Measurements from ENCODE around the gene VSIG1.
A peak's percentile ranks its signal among the peaks of the same experiment; 100 is the strongest.

The VSIG1 gene

DNA sequence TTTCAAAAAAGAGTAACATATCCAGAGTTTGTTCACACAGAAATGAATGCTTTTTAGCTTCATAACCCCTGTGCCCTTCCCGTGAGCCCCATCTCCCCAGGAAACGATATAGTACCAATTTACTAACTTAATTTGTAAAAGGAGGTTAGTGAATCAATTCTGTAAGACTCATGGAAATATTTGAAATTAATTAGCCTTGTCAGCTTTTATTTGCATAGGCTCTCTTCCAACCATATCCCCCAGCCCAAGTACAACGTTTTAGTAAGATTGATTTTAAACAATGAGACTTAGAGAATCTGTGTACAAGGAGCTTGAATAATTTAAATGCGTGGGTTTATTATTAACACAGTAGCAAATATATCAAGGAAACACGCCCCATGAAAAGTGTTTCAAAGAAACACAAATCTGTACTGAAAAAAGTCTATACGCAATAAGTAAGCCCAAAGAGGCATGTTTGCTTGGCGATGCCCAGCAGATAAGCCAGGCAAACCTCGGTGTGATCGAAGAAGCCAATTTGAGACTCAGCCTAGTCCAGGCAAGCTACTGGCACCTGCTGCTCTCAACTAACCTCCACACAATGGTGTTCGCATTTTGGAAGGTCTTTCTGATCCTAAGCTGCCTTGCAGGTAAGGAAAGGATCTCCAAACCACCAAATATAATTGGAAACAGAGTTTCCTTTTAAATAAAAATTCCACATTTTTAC, at the start of gene VSIG1:
TSS of gene VSIG1 (plus strand) at position 512 of the 703 bp plus-strand sequence. CDS start at position 578, 66 bp downstream.
- in situ Hi-C loops (cut with MboI; ENCODE audit: low sequenced_read_pairs, unreplicated experiment) = no loop called here
- DNase-seq (ENCODE audit: low spot score) = no peak
- TF ChIP-seq, protein P1, sequence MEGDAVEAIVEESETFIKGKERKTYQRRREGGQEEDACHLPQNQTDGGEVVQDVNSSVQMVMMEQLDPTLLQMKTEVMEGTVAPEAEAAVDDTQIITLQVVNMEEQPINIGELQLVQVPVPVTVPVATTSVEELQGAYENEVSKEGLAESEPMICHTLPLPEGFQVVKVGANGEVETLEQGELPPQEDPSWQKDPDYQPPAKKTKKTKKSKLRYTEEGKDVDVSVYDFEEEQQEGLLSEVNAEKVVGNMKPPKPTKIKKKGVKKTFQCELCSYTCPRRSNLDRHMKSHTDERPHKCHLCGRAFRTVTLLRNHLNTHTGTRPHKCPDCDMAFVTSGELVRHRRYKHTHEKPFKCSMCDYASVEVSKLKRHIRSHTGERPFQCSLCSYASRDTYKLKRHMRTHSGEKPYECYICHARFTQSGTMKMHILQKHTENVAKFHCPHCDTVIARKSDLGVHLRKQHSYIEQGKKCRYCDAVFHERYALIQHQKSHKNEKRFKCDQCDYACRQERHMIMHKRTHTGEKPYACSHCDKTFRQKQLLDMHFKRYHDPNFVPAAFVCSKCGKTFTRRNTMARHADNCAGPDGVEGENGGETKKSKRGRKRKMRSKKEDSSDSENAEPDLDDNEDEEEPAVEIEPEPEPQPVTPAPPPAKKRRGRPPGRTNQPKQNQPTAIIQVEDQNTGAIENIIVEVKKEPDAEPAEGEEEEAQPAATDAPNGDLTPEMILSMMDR (IDR thresholded peaks at IDR 0.05; ENCODE audit: borderline replicate concordance, control extremely low read depth, extremely low read depth, insufficient read depth, missing control alignments) = no peak

DNA sequence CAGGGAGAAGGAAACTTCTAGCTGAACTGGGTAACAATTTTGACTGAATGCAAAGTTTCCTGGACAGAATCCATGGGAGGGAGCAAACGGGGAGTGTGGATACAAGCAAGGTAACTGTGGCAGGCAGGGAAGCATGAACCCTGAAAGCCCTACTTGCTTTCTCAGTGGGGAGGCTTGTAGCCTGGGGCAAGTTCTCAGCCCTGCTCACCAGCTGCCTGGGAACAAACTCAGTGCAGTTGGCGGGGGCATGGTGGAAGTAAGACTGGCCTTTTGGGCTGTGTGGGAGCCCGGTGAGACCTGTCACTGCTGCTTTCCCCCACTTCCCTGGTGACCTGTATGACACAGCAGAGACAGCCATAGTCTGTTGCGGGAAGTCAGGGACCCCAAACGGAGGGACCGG, 48.7 kb upstream of the VSIG1 start:
- in situ Hi-C loops (cut with MboI; ENCODE audit: low sequenced_read_pairs, unreplicated experiment) = no loop called here
- TF ChIP-seq, protein P1 (IDR thresholded peaks at IDR 0.05; ENCODE audit: borderline replicate concordance, control extremely low read depth, extremely low read depth, insufficient read depth, missing control alignments) = no peak
- DNase-seq (ENCODE audit: low spot score) = no peak

DNA sequence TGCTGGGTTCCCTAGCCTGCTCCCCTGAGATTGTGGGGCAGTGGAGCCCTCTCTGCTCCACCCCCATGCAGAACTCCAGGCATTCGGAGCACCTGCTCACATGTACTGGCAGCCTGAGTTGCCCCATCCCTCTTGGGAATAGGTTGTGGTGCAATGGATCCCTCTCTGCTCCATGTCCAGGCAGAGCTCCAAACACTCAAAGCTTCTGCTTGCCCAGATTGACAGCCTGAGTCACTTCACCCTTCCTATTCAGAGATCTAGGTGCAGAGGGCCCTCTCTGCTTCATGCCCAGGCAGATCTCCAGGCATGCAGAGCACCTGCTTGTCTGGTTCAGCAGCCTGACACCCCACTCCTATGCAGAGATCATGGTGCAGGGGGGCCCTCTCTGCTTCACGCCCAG, 44.1 kb upstream of the VSIG1 start:
- TF ChIP-seq, protein P1 (IDR thresholded peaks at IDR 0.05; ENCODE audit: borderline replicate concordance, control extremely low read depth, extremely low read depth, insufficient read depth, missing control alignments) = no peak
- in situ Hi-C loops (cut with MboI; ENCODE audit: low sequenced_read_pairs, unreplicated experiment) = no loop called here

DNA sequence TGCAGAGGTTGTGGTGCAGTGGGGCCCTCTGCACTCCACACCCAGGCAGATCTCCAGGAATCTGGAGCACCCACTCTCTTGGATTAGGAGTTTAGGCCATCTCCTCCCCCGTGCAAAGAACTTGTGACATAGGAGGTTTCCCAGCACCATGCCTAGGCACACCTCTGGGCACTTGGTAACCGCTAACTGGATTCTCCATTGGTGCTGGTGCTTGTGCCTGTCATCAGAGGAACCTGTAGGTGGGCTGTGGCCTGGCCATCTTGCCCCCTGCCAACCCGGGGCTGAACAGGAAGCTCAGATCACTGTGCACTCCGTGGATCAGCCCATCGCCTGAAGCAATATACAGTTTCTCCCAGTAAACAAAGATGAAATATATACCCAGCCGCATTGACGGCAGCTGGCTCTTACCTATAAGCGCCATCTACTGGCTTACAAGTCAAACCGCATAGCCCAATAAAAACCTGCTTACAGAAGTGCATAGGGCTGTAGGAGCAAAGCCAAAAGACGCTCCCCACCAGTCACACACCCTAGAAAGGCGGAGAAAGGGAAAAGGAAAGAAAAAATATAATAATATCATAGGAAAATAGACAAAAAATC, 43.5 kb upstream of the VSIG1 start:
- no peak for DNase-seq (ENCODE audit: low spot score)
- in situ Hi-C loops (cut with MboI; ENCODE audit: low sequenced_read_pairs, unreplicated experiment) = no loop called here
- TF ChIP-seq, protein P1 (IDR thresholded peaks at IDR 0.05; ENCODE audit: borderline replicate concordance, control extremely low read depth, extremely low read depth, insufficient read depth, missing control alignments) = peak; percentile 54

More for the DNA sequence above, 44.1 kb upstream of the VSIG1 start:
- DNase-seq (ENCODE audit: low spot score) = no peak

DNA sequence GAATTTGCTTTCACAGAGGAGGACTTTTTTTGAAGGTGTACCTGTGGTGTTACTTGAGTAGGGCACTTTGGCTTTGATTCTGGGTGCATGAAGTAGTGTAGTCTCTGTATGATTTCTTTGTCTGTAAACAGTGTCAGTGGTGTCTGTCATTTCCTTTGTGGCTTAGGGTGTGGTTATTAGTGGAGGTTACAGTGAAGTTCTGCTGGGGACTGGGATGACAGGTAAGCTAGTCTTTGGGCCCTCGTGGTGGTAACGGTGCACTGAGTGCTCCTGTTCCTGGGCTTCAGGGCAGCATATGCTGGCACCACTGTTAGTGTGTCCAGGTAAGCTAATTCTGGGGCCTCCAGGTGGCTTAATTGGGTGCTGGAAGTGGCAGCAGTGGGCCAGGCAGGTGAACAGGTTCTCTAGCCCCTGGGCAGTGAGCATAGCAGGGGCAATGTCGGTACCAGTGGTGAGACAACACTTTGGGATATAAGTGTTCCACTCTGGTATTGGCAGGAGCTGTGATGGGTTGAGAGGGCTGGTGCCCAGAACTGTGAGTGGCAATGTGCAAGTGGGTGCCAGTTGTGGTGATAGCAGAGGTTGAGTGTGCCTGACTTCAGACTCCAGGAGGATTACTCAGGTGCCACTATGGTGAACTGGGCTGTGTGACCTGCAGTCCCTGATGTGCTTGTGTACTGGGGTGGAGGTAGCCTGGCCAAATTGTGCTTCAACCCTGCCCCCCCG, 26.0 kb upstream of the VSIG1 start:
- in situ Hi-C loops (cut with MboI; ENCODE audit: low sequenced_read_pairs, unreplicated experiment) = no loop called here
- TF ChIP-seq, protein P1 (IDR thresholded peaks at IDR 0.05; ENCODE audit: borderline replicate concordance, control extremely low read depth, extremely low read depth, insufficient read depth, missing control alignments) = no peak
- no peak for DNase-seq (ENCODE audit: low spot score)

DNA sequence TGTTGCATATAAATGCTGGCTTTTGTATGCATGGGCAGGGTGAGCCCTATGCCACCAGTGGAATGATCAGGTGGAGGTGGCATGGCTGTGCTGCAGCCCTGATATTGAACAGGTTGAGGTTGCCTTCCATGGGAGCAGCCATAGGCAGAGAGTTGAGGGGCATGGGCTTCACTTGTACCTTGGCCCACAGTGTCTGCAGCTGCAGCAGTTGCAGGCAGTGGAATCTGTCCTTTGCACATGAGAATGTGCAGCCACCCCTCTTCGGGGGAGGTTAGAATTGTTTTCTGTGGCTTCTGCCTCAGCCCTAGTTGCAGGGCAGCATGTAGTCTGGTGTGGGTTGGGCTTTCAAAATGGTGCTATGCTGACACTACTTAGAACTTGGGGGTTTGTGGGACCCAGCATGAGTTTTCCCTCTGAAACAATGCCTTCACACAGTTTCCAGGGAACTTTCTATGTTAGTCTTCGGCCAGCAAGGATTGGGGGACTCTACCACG, 25.4 kb upstream of the VSIG1 start:
- in situ Hi-C loops (cut with MboI; ENCODE audit: low sequenced_read_pairs, unreplicated experiment) = no loop called here
- TF ChIP-seq, protein P1 (IDR thresholded peaks at IDR 0.05; ENCODE audit: borderline replicate concordance, control extremely low read depth, extremely low read depth, insufficient read depth, missing control alignments) = no peak
- no peak for DNase-seq (ENCODE audit: low spot score)

Measured in GM13976 (cell line).